ENCODE measurements around the gene HDGFL3.

DNA sequence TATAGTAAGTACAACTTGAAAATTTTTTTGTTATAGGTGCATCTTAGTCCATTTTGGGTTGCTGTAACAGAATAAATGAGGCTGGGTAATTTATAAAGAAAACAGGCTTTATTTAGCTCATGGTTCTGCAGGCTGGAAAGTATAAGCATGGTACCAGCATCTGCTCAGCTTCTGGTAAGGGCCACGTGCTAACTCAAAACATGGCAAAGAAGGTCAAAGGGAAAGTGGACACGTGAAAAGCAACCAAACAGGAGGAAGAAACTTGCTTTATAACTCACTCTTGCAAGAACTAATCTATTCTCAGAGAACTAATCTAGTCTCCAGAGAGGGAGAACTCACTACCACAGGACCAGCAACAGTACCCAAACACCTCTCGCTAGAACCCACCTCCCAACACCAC lies 9.1 kb downstream of the HDGFL3 start:
- TF ChIP-seq ZNF274 (IDR thresholded peaks at IDR 0.05; ENCODE audit: low read depth, low read length), result no peak
- no peak for TF ChIP-seq YY1 (IDR thresholded peaks at IDR 0.05; ENCODE audit: insufficient read depth, insufficient read length)
- no peak for TF ChIP-seq SUZ12 (IDR thresholded peaks at IDR 0.05; ENCODE audit: extremely low read depth, insufficient read depth, insufficient read length)
